Stomach (tissue), 9 donors: ENCODE results near the gene LRP1B. TPM values are rescaled to one million over a fixed set of nuclear protein-coding genes. Genes with fewer than 3 reads are reported as not detected.

Experiments used
- DNase-seq, 2 donors: peaks; one replicate each; pipeline versions ENCODE4 v3.0.0 to v3.0.0-alpha.2; 2013 to 2019
- H3K27ac ChIP-seq, 5 donors: fragments of 200-600 bp in 4 of 5; sonication (generic) in 4 of 5; one replicate each; pipeline ENCODE4 v1.5.1; 2013 to 2019; ENCODE audit warnings: mild to moderate bottlenecking in 1 of 5, moderate library complexity in 1 of 5
- H3K27me3 ChIP-seq, 3 donors: fragments of 200-600 bp; sonication (generic); one replicate each; pipeline ENCODE4 v1.5.1; 2017 to 2019; ENCODE audit warnings: mixed run types in 1 of 3
- H3K36me3 ChIP-seq, 4 donors: fragments of 200-600 bp; sonication (generic); 1 replicate in 3 of 4; 2 replicates in 1 of 4; pipeline ENCODE4 v1.5.1; 2016 to 2019
- H3K4me1 ChIP-seq, 4 donors: fragments of 200-600 bp; sonication (generic); one replicate each; pipeline ENCODE4 v1.5.1; 2016 to 2019
- H3K4me3 ChIP-seq, 4 donors: fragments of 200-600 bp; sonication (generic) in 3 of 4; one replicate each; pipeline ENCODE4 v1.5.1; 2016 to 2019; ENCODE audit warnings: mild to moderate bottlenecking in 1 of 4
- H3K9me3 ChIP-seq, 4 donors: fragments of 200-600 bp; sonication (generic); one replicate each; pipeline ENCODE4 v1.5.1; 2016 to 2019
- EP300 ChIP-seq: sonication (generic); formaldehyde crosslinking; IDR thresholded peaks from one replicate; pipeline ENCODE4 v1.6.1; 2017; ENCODE audit warnings: antibody characterized with exemption
- POLR2A ChIP-seq, 4 donors: fragments of 450-650 bp; IDR thresholded peaks; one replicate each; pipeline ENCODE4 v1.6.1; 2016; ENCODE audit warnings: antibody characterized with exemption in 4 of 4, control low read depth in 2 of 4, mild to moderate bottlenecking in 1 of 4, moderate library complexity in 1 of 4
- POLR2AphosphoS5 ChIP-seq, 3 donors: sonication (generic); formaldehyde crosslinking; IDR thresholded peaks; one replicate each; pipeline ENCODE4 v1.6.1; 2016; ENCODE audit warnings: antibody characterized with exemption in 3 of 3
- WGBS, 5 donors: extraction: QIAGEN DNeasy Blood & Tissue Kit in 3 of 5; methylation state at CpG; one replicate each; pipeline versions ENCODE4 v1.1.5 to v1.1.7; 2013 to 2018; 5-methylcytosine and 5-hydroxymethylcytosine counted together
- intact Hi-C: fragments of 100-400 bp; cut with DNase I; formaldehyde crosslinking; loops from one replicate; pipeline ENCODE4 v1.15.1; 2023; ENCODE audit warnings: low total_unique reads
- polyA plus RNA-seq, 3 donors: library from polyadenylated mRNA; stranded (reverse); fragments of 200-250 nt; gene quantifications; one replicate each; pipeline ENCODE4 v1.2.3, GENCODE V29; 2013
- total RNA-seq, 5 donors: library from RNA; depleted of rRNA; stranded (reverse); fragments of >200 nt; gene quantifications; one replicate each; pipeline versions ENCODE4 v1.1.0 to v1.2.3, GENCODE V29; 2014 to 2016
- TF ChIP-seq, protein P1 (sequence below), 7 experiments: fragments of 450-650 bp in 4 of 7; fragments of 200-600 bp in 3 of 7; sonication (generic) in 3 of 7; IDR thresholded peaks; one replicate each; pipeline ENCODE4 v1.5.1; 2016 to 2019; ENCODE audit warnings: antibody characterized with exemption in 7 of 7, control low read depth in 2 of 7, mild to moderate bottlenecking in 1 of 7
- donor health status: healthy with polysubstance abuse.
- donor health status: Bipolar disorder and iron deficiency.
- donor health status: healthy.

LRP1B gene
- total and polyA plus RNA-seq, 8 donors: under 0.01 to 9.0 (median 0.38) TPM

DNA sequence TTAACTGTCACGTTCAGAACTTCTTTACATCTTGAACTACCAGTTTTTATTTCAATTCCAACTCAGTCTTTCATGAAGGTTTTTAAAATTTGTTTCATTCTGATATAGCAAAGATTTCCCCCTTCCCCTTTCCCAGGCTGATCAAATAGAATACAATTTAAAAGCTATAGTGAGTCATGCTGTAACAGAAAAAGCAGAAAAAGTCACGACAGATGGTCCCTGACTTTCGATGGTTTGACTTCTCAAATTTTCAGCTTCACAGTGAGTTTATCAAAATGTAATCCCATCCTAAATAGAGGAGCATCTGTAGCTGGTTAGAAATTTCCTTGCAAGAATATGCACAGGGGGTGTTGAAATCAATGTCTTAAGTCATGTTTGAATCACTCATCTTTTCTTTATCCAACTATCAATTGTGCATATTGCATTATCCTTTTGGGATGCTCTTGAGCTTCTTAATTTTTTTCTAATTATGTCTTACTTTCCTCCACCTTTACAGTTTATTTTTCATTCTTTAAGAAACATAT is 500.3 kb downstream of the LRP1B start:
- Histone ChIP-seq H3K36me3 (no peaks in the 10 kb centered on the region), H3K9me3 (no peaks in the 10 kb centered on the region), H3K27ac (no peak overlapping the region), H3K4me1 (no peaks in the 10 kb centered on the region), H3K27me3 (no peaks in the 10 kb centered on the region), H3K4me3 (no peak overlapping the region)
- TF ChIP-seq POLR2AphosphoS5 (IDR thresholded peaks at IDR 0.05) (no peak), POLR2A (IDR thresholded peaks at IDR 0.05) (no peak)
- TF ChIP-seq, protein P1, sequence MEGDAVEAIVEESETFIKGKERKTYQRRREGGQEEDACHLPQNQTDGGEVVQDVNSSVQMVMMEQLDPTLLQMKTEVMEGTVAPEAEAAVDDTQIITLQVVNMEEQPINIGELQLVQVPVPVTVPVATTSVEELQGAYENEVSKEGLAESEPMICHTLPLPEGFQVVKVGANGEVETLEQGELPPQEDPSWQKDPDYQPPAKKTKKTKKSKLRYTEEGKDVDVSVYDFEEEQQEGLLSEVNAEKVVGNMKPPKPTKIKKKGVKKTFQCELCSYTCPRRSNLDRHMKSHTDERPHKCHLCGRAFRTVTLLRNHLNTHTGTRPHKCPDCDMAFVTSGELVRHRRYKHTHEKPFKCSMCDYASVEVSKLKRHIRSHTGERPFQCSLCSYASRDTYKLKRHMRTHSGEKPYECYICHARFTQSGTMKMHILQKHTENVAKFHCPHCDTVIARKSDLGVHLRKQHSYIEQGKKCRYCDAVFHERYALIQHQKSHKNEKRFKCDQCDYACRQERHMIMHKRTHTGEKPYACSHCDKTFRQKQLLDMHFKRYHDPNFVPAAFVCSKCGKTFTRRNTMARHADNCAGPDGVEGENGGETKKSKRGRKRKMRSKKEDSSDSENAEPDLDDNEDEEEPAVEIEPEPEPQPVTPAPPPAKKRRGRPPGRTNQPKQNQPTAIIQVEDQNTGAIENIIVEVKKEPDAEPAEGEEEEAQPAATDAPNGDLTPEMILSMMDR (IDR thresholded peaks at IDR 0.05): no peak
- 53 to 68% (median 63%) methylated on average over 3 of the region's 3 CpGs for WGBS, 5 donors
- intact Hi-C loops: no loop called here
- no peak for DNase-seq

DNA sequence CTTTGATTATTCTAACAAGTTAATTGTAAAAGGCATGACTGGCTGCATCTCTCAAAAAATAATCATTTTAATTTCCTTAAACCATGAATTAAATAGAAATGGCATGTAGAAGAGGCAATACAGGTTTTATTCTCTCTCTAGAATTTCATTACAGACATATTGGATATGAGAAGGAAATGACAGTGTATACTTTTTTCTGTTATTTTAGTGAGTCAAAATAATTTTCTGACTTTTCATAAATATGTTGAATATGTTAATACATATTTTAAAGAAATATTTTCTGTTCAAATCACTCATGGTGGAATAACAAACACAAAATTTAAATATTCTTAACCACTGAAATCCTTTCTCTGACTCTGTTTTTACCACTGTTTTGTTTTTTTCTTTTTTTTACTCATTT is 510.4 kb downstream of the LRP1B start:
- Histone ChIP-seq H3K4me1 (no peaks in the 10 kb centered on the region), H3K27me3 (no peaks in the 10 kb centered on the region), H3K27ac (no peak overlapping the region), H3K4me3 (no peak overlapping the region), H3K9me3 (no peaks in the 10 kb centered on the region), H3K36me3 (no peaks in the 10 kb centered on the region)
- DNase-seq: no peak
- TF ChIP-seq EP300 (no peak), POLR2AphosphoS5 (IDR thresholded peaks at IDR 0.05) (no peak)
- TF ChIP-seq, protein P1 (IDR thresholded peaks at IDR 0.05): no peak
- intact Hi-C loops: no loop called here

DNA sequence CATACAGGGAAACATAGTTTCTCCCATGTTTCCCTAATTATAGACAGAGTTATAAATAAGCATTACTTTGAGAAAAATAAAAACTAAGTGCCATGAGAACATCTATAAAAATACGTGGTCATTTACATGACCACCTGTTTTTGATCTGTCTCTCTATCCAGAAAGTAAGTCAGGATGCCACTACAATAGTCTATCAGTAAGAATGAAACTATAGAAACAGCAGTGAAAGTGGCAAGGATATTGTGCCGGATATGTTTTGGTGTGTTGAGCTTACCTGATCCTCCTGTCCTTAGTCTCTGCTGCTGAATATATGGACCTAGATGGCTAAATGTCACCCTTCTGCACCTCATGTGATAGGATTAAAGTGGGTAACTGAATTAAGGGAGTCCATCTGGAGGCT is 512.4 kb downstream of the LRP1B start:
- no peaks in the 10 kb centered on the region for H3K27me3 ChIP-seq
- TF ChIP-seq EP300 (no peak), POLR2AphosphoS5 (IDR thresholded peaks at IDR 0.05) (no peak), POLR2A (IDR thresholded peaks at IDR 0.05) (no peak)
- TF ChIP-seq, protein P1 (IDR thresholded peaks at IDR 0.05): no peak
- intact Hi-C loops: no loop called here
- H3K4me3 ChIP-seq: no peak overlapping the region
- no peak overlapping the region for H3K27ac ChIP-seq
- no peak for DNase-seq
- no peaks in the 10 kb centered on the region for H3K36me3 ChIP-seq
- H3K9me3 ChIP-seq: no peaks in the 10 kb centered on the region
- 83 to 90% (median 87%) methylated on average over 2 of the region's 2 CpGs for WGBS, 5 donors
- no peaks in the 10 kb centered on the region for H3K4me1 ChIP-seq

DNA sequence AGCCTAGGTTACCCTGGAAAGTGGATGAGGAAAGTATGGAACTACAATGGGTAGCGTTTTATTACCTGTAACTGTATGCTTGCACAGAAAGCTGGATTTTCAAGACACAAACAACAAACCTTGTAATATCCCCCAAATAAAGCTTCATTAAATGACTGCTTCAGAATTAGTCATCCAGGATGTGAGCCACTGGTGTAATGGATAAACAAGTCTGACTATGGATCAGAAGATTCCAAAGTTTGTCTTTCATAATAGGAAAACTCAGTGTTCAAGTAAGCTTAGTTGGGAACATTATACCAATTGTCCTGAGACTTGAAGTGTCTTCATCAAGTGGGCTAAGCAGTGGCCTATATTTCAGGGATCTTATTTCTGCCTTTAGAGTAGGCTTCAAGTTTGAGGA is 518.8 kb downstream of the LRP1B start:
- Histone ChIP-seq H3K36me3 (no peaks in the 10 kb centered on the region), H3K4me1 (peaks cover 0 to 14% (median 0%) of the 10 kb centered on the region in 4 donors), H3K9me3 (no peaks in the 10 kb centered on the region), H3K27me3 (no peaks in the 10 kb centered on the region), H3K4me3 (no peak overlapping the region), H3K27ac (no peak overlapping the region)
- no peak for DNase-seq
- 67 to 89% (median 71%) methylated on average over 1 of the region's 1 CpG for WGBS, 5 donors
- TF ChIP-seq EP300 (no peak), POLR2A (IDR thresholded peaks at IDR 0.05) (no peak), POLR2AphosphoS5 (IDR thresholded peaks at IDR 0.05) (no peak)
- TF ChIP-seq, protein P1 (IDR thresholded peaks at IDR 0.05): no peak
- intact Hi-C loops: no loop called here
